ENCODE data around the gene PHF20. TPM values are rescaled to one million over a fixed set of nuclear protein-coding genes. Genes with fewer than 3 reads are reported as not detected.

The PHF20 gene
- total and polyA plus RNA-seq, 2 of the 8 experiments (the other 6 are each of a cell fraction or from before 2014, with no cell fraction given): 25.6 to 70.1 TPM

- H3K9me3 ChIP-seq (ENCODE audit: insufficient read depth in 2 of 2, low read depth in 1 of 2, low read length in 1 of 2): no peaks in the 10 kb centered on the region
- H3K4me2 ChIP-seq (ENCODE audit: insufficient read depth in 1 of 2, low read depth in 2 of 2, low read length in 2 of 2): no peak overlapping the region
- ChIA-PET POLR2A (ENCODE audit: partially characterized antibody) (interaction anchor here (0.8 to 1.0 kb wide), 2 partner anchors 139 to 168 kb away, joined by 3 to 4 read pairs; partner anchors contain the start of gene RBM39), CTCF (ENCODE audit: partially characterized antibody) (interaction anchor here (1.5 kb wide), 1 partner anchor 17 kb away, joined by 3 read pairs; no protein-coding TSS in a partner anchor)
- no peak overlapping the region for H3K14ac ChIP-seq (ENCODE audit: insufficient read length)
- no peak overlapping the region for H2AK5ac ChIP-seq (ENCODE audit: low read depth, low read length)
- WGBS, 2 experiments (ENCODE audit: extremely low coverage in 1 of 2, insufficient coverage in 1 of 2, insufficient read length in 1 of 2, insufficient replicate concordance in 2 of 2, low coverage in 1 of 2, low lambda C conversion rate in 2 of 2, missing lambda C conversion rate in 1 of 2): 88% methylated on average over 1 of the region's 1 CpG; no CpG with 5 or more reads in 1 of the 2 experiments
- no peak overlapping the region for H3K56ac ChIP-seq (replicated peaks; ENCODE audit: insufficient read length, low read depth, low read length)
- no peaks in the 10 kb centered on the region for H3K27me3 ChIP-seq (replicated peaks in 1 of 4; ENCODE audit: control insufficient read depth in 3 of 4, extremely low read depth in 1 of 4, insufficient read depth in 3 of 4, low read length in 3 of 4)
- H3K36me3 ChIP-seq (ENCODE audit: control insufficient read depth in 2 of 4, insufficient read depth in 4 of 4, low read length in 3 of 4): peaks cover 5 to 24% (median 12%) of the 10 kb centered on the region in 4 experiments; a peak in 6 of 8 replicates
- no peak overlapping the region for H4K91ac ChIP-seq (replicated peaks; ENCODE audit: insufficient read length, low read length)
- no peak overlapping the region for H3K9ac ChIP-seq (replicated peaks in 1 of 4; ENCODE audit: extremely low read depth in 1 of 4, low read depth in 3 of 4, low read length in 3 of 4)
- H3K79me1 ChIP-seq (ENCODE audit: low read depth, low read length): no peaks in the 10 kb centered on the region
- H4K5ac ChIP-seq (ENCODE audit: insufficient read length, low read depth, low read length): no peak overlapping the region
- no peak overlapping the region for H2BK15ac ChIP-seq (ENCODE audit: low read length)
- DNase-seq (ENCODE audit: low read depth in 1 of 2, low spot score in 2 of 2) (no peak), FAIRE-seq (no peak)
- no peak overlapping the region for H3K4ac ChIP-seq (replicated peaks; ENCODE audit: insufficient read length, low read depth, low read length)
- no peak overlapping the region for H4K8ac ChIP-seq (ENCODE audit: extremely low read depth, insufficient read depth, low read length)
- H4K20me1 ChIP-seq (replicated peaks in 1 of 2; ENCODE audit: control insufficient read depth in 1 of 2, insufficient read depth in 2 of 2, low read length in 2 of 2): peaks cover 0 to 2% of the 10 kb centered on the region in 2 experiments
- no peak overlapping the region for H2BK120ac ChIP-seq (replicated peaks; ENCODE audit: low read depth, low read length)
- H2BK12ac ChIP-seq (ENCODE audit: low read depth, low read length): no peak overlapping the region
- no peaks in the 10 kb centered on the region; a peak in 2 of 4 replicates for H3K79me2 ChIP-seq (ENCODE audit: control insufficient read depth in 1 of 2, insufficient read depth in 2 of 2, low read length in 2 of 2)
- H3K4me1 ChIP-seq (replicated peaks in 1 of 4; ENCODE audit: control insufficient read depth in 3 of 4, insufficient read depth in 4 of 4, low read length in 3 of 4): peaks cover 0 to 14% (median 6%) of the 10 kb centered on the region in 4 experiments; a peak in 3 of 7 replicates
- H2AFZ ChIP-seq (ENCODE audit: low read length): no peak overlapping the region
- H2BK5ac ChIP-seq (ENCODE audit: low read depth, low read length): no peak overlapping the region
- TF ChIP-seq HDAC2 (IDR thresholded peaks at IDR 0.05; ENCODE audit: borderline replicate concordance in 1 of 2, low read depth in 2 of 2, low read length in 2 of 2) (no peak), E2F6 (IDR thresholded peaks at IDR 0.05) (no peak)
- H3K4me3 ChIP-seq (ENCODE audit: extremely low read depth in 1 of 4, insufficient read depth in 2 of 4, low read depth in 3 of 4, low read length in 4 of 4): no peak overlapping the region
- no peak overlapping the region for H3K18ac ChIP-seq (ENCODE audit: extremely low read depth, low read length)
- H2BK20ac ChIP-seq (ENCODE audit: low read length): no peak overlapping the region
- H3K23ac ChIP-seq (ENCODE audit: insufficient read length): no peak overlapping the region
- no peaks in the 10 kb centered on the region for H3K23me2 ChIP-seq (ENCODE audit: low read depth, low read length)
- H3K27ac ChIP-seq (ENCODE audit: low read depth, low read length): no peak overlapping the region
These were observed 138.0 kb downstream of the PHF20 start for GRCh38 chr20:35909796-35910195.
